HG02588 (cell line): ENCODE results near the gene TBL1X.
A peak's percentile ranks its signal among the peaks of the same experiment; 100 is the strongest.
"Not testable (repeated sequence)": the region's sequence is repeated elsewhere in the genome, so short reads cannot be mapped to it uniquely, and the experiment has no call there.

Experiments used
- ATAC-seq: cut with Tn5 transposase; IDR thresholded peaks from one replicate; pipeline ENCODE4 v1.9.1; 2021; ENCODE audit warnings: mild to moderate bottlenecking, moderate library complexity; ENCODE audit not compliant: unreplicated experiment

TBL1X gene

GRCh38 chrX:9532349-9532748 is 67.5 kb downstream of the TBL1X start:
- no peak for ATAC-seq

- no peak for ATAC-seq
These were observed 68.8 kb downstream of the TBL1X start for GRCh38 chrX:9533611-9534010.

- ATAC-seq, result no peak
These were observed 69.8 kb downstream of the TBL1X start for GRCh38 chrX:9534686-9535085.

- no peak for ATAC-seq
These were observed 70.2 kb downstream of the TBL1X start for GRCh38 chrX:9535101-9535500.

GRCh38 chrX:9536156-9536555 is 71.3 kb downstream of the TBL1X start:
- ATAC-seq, result not testable (repeated sequence)

DNA sequence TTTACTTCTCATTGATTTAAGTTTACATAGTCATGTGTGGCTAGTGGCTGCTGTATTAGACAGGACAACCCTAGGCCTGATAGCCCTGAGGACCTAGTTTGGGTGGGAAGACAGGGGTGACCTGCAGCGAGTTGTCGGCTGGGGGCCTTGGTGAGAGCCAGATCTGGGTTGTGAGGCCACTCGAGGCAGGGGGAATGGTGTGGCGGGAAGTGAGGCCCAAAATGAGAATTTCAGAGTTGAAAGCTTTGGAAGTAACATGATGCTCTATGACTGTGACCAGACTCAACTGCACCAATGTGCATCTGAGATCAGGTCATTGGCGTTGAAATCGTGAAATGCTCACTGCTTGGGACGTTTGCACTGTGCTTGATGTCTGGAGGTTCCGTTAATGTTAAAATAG is 72.9 kb downstream of the TBL1X start:
- no peak for ATAC-seq

- ATAC-seq, result no peak
These were observed 73.7 kb downstream of the TBL1X start for GRCh38 chrX:9538544-9539045.

GRCh38 chrX:9539605-9540387 is 74.9 kb downstream of the TBL1X start:
- ATAC-seq, result no peak

DNA sequence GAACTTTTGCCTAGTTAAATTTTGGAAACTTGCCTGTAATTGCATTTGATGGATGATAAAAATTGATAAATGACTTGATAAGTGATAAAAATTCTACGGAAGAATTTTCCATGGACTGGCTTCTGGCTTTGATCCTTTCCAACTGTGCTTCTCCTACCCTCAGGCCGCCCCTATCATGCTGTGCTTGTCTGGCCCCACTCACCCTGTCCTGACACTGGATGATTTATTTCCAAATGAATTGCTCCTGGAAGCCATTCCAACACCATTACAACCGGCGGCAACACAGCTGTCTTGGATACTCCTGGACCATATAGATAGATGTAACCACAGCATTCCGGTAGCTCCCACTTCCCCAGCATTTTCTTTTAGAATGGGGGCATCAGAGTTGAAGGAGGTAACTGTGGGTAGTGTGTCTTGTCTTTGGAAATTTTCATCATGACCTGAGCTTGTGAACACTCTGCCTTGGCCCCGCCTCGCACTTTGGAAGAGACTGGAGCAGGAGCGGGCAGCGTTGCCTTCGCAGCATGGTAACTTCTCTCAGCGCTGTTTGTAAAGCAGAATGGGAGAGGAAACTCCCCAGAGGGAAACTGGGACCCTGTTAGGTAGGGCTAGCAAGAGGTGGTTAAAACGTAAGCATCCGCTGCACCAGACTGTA is 77.4 kb downstream of the TBL1X start:
- ATAC-seq, result no peak

- no peak for ATAC-seq
These were observed 77.9 kb downstream of the TBL1X start for GRCh38 chrX:9542761-9543111.

GRCh38 chrX:9555354-9555753 is 90.5 kb downstream of the TBL1X start:
- no peak for ATAC-seq

DNA sequence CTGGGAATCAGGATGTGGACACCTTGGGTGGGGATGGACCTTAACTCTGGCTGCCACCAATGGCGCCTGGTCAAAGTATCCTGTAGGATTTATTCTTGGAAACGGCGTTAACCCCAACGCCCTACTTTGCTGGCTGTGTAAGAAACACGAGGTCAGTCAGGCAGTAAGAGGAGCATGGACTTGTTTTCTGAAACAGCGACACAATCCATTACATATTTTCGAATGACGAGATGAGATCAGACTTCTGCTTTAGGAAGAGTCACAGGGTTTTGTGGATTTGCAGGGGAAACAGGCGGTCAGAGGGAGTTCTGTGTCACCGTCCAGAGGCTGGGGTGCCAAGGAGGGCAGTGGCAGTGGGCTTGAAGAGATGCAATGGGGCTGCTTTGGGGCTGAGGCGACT is 92.2 kb downstream of the TBL1X start:
- no peak for ATAC-seq

DNA sequence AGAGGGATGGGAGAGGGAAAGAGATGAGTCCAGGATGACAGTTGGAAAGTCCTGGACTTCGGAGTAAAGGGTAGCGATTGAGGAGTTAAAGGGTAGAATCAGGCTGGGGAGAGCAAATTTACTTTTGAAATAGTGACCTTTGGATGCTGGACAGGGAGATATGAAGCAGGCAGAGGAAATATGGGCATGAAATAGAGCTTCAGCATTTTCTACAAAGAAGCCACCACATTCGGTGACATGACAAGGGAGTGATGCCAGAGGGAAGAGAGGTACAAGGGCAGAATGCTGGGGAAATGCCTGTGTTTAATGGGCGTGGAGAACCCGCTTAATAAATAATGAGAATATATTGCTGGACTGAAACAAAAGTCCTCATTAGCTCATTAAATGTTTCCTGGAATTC is 92.7 kb downstream of the TBL1X start:
- ATAC-seq, result no peak

DNA sequence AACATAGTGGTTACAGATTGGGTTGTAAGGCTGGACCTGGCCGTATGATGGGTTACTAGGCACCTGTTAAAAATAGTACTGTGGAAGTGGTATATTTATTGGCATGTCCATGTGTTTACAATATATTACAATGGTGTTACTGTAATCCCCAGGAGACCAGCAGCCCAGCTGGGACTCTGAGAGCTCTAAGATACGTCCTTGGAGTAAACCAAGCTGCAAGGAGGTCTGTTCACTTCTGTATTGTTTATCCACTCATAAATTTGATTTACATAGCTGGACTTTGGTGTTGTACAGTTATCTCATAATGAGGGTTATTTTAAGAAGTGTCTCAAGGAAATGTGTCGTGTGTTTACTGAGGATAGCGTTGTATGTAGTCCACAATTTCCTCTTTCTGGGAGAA is 93.8 kb downstream of the TBL1X start:
- ATAC-seq, result no peak

DNA sequence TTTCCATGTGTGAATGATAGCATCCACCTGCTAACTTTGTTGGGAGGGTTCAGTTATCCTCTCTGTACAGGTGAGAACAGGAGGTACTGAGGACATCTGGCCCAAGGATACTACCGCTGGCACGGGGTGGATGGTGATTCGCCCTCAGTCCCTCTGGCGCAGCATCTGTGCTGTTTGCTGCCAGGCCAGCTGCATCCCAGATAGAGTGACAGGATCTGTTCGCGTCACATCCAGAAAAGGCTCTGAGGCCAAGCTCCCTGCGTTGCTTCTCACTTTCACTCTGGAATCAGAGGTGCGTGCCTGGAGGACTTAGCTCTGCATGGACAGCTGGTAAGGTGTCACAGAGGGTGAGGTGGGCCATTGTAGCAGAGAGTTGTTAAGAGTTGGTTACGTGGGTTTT is 95.4 kb downstream of the TBL1X start:
- ATAC-seq, result no peak

DNA sequence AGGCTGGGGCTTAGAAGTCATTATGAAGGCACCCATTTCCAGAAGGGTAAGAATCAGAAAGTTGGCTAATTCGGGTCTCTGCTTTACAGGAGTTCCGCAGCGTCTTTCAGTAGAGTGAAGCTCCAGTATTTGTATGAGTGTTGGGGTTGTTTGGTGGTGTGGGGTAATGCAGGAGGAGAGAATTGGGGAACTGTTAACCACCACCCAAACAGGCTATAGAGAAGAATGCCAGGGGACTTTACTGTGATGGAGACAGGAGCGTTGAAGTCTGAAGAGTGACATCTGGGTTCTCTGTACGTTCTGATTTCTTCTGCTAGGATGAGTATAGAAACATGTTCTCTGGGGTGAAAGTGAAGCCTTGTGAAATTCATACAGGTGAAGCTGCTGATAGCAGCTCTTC is 96.3 kb downstream of the TBL1X start:
- ATAC-seq, result no peak

DNA sequence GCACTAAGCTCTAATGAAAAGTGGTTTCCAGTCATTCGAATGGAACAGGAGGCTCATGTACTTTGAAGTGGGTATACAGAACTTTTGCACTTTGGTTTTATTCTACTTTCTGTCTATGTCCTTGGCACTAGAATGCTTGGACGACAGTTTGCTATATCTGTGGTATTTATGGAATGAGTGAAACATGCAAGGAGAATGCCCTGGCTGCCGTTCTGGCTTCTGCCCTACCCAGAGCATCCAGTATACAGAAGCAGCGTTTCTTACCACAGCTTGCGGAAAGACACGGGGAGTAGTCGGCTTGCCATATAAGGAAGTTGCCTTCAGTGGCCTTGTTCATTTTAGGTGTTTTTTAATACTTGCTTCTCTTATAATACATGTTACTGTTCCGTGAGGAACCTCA is 98.0 kb downstream of the TBL1X start:
- no peak for ATAC-seq

DNA sequence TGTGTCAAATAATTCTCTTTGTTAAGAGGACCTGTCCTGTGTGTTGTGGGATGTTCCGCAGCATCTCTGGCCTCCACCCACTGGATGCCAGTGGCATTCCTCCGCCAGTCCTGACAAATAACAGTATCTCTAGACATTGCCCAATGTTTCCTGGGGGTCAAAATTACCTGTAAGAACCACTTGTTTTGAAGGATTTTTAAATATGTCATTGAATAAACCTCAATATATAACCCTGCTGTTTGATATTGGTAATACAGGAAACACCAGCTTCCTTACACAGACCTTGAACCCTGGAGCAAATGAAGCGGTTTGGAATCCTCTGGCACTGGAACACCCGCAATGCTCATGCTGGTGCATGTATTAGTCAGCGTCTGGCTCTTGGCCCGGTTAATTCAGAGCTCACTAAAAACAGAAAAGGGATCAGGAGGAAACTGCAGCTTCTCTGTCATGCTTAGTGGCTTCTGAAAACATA is 101.3 kb downstream of the TBL1X start:
- ATAC-seq, result no peak

DNA sequence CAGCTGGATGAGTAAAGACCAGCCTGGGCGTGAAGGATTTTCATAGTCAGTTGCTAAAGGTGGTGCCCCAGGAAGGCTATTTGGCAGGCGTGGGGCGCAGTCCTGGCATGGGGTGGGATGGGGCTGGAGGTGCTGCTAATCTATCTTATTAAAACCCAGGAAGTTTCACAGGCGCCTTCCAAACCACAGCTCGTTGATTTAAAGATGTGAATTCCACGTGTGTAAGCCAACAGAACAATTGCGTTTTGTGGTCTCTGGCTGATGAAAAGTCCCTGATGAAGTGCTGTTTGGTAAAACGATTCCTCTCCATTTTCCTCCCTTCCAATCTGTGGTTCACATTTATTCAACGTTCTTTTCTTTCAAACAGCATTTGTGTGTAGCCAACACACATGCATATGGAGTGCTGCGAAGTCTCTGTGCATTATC is 105.0 kb downstream of the TBL1X start:
- no peak for ATAC-seq

GRCh38 chrX:9573282-9574106 is 108.6 kb downstream of the TBL1X start:
- peak; percentile 18 for ATAC-seq

DNA sequence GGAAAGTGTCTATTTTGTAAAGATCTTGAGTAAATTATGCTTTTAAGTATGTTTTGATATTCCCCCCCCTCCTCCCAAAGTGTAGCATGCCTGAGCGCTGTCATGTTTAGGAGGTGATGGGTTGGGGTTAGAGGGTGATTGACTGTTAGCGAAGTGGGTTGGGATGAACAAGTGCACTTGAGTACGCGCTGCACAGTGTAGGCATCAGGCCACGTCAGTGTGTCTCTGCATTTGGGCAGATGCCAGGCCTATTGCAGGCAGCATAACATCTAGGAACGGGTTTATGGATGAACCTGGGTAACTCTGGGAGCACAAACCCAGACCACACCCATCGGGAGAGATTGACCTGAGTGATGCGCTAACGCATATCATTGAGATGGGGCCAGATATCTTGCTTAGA is 111.2 kb downstream of the TBL1X start:
- no peak for ATAC-seq

- ATAC-seq, result no peak
These were observed 112.7 kb downstream of the TBL1X start for GRCh38 chrX:9577555-9577954.
